ENCODE data around the gene HIP1R.

HIP1R gene

DNA sequence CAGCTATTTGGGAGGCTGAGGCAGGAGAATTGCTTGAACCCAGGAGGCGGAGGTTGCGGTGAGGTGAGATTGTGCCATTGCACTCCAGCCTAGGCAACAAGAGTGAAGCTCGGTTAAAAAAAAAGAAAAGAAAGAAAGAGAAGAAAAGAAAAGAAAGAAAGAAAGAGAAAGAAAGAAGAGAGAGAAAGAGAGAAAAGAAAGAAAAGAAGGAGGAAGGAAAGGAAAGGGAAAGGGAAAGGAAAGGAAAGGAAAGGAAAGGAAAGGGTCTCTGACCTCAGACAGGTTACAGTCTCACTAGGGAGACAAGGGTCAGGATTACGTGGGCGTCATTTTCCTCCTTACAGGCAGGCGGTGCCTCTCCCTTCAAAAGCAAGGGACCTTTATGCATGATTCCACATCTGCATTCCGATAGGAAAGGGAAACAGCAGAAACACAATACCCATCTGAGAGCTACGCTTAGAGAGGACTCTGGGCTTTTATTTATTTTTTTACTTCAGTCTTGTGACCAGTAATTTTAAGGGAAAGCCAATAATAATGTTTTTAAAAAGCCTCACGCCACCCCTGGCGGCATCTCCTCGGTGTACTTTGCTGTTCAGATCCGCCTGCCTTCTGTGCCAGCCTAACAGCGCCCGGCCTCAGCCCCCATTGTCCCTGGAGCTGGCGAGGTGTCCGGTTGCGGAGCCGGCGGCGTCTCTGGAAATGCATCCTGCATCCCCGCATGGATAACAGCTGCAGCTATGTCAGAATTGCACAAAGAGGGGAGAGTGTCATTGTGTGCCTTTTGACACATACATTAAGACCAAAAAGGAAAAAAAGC lies 945 bp upstream of the HIP1R start:
- FAIRE-seq = no peak

DNA sequence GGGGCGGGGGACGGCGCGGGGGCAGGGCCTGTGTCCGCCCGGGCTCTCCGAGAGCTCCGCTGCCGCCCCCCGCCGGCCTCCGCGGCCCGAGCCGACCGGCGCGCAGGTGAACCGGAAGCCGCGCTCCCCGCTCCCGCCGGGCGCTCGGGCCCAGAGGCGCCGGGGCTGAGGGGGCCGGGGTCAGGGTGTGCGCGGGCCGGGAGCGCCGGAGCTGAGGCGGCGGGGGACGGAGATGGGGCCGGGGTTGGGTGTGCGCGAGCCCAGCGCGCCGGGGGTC lies 431 bp downstream of the HIP1R start:
- FAIRE-seq = no peak

DNA sequence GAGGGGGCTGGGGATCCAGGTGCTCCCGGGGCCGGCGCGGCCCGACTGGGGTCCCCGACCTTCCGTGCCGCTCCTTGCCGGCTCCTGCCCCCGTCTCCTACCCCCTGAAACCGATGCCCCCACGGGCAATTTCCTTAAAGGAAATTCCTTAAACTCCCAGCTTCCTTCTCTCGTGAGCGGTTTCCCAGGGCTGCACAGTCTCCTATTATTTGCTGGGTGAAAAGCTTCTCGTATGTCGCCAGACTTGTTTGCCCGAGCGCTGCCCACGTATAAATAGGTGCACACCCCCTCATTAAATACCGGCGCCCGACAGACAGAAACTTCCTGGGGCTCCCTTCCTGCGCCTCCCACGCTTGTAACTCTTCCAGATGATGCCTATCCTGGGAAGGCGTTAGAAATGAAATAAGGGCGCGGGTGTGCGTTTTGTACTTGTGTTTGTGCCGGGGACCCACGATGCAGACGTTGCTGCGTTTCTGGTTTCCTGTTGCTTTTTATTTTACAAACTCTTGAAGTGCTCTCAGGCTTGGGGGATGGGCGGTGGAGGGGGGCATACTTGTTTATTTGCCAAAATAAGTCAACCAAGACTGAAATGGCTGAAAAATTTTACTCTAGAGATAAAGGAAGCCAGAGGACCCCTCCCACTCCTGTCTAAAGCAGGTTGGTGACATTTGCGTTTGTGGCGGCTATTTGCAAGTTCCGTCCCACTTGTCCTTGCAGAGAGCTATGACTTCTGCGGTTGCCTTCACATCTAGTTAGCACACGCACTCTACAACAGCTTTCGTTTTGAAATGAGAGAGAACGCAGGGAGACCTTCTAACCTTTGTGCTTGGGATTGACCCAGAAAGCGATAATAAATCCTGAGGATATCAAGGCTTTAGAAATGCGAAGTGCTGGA lies 1.0 kb downstream of the HIP1R start:
- FAIRE-seq = no peak

DNA sequence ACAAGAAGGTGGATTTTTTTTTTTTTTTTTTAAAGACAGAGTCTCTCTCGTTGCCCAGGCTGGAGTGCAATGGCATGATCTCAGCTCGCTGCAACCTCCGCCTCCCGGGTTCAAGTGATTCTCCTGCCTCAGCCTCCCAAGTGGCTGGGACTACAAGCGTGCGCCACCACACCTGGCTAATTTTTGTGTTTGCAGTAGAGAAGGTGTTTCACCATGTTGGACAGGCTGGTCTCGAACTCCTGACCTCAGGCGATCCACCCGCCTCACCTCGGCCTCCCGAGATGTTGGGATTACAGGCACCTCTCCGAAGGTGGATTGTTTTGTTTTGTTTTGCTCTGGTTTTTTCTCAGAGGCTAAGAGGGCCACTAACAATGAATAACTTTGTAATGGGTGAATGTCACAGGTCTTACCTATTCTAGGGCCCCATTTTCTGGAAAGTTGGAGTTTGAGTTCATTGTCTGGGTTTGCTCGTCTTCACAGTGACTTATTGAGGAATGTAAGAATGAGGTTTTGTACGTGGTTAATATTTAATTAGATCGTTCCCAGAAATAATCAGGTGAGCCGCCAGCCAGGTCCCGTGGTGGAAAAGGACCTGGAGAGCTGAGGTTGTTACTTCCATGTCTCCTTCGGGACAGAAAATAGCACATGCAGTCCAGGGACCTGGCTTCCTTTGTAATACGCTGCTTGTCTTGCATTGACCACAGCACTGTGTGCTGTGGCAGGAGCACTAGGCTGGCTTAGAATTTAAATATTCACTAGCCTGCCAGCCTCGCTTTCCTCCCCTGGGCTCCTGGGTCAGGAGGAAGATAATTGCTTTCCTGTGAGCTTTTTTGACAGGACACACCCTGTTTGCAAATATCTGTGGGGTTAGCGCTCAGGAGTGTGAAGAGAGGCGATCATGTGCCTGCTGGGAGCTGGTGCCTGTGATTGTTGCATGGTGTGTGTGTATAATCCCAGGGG lies 2.3 kb downstream of the HIP1R start:
- FAIRE-seq = no peak

DNA sequence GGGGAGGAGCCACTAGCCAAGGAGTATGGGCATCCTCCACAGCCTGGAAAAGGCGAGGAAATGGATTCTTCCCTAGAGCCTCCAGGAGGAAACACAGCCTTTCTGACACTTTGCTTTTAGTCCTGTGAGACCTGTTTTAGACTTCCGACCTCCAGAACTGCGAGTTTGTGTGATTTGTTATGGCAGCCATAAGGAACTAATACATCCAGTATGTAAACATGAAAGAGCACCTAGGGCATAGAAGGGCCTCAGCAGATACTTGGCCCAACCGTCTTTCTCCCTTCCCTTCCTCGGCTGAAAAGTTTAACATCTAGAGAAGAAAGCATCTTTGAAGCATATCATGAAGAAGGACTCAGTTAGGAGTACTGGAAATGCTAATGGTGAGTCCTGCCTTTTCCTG lies 3.6 kb downstream of the HIP1R start:
- no peak for FAIRE-seq

- no peak for FAIRE-seq
Measured at GRCh38 chr12:122839907-122840554, 4.8 kb downstream of the HIP1R start.

GRCh38 chr12:122840580-122841513 lies 5.6 kb downstream of the HIP1R start:
- no peak for FAIRE-seq

DNA sequence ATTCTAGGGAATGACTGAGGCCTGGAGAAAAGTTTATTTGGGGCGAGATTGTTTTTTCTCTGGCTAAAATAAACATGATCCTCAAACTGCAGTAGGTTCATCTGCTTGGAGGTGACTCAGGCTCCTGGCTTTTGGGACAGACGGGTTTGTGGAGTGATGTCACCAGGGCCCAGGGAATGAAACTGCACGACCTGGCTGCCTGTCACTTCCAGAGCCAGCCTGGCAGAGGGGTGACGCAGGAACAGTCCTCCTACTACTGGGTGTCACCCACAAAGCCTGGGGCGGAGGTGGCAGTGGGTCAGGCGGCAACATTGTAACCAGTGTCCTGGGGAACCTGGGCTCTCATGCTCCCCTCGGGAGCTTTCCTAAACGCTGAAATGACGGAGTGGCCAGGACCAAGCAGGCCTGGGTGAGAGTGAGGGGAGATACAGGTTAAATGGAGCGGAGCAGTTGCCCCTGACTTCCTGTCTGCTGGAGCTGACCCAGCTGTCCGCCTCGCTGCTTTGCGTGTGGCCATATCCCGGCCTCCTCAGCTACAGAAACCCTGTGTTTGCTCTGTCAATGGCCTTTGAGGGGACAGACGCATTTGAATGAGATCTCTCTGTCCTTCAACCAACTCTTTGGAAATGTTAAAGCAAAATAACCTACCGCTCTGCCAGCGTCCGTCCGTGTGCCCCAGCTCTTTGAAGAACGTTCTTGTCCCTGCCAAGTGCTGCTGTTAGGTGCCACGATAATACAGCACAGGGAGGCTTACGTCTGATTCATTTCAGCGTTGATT lies 6.5 kb downstream of the HIP1R start:
- no peak for FAIRE-seq

- no peak for FAIRE-seq
Measured at GRCh38 chr12:122842505-122843405, 7.5 kb downstream of the HIP1R start.

- no peak for FAIRE-seq
Measured at GRCh38 chr12:122843455-122843854, 8.2 kb downstream of the HIP1R start.

DNA sequence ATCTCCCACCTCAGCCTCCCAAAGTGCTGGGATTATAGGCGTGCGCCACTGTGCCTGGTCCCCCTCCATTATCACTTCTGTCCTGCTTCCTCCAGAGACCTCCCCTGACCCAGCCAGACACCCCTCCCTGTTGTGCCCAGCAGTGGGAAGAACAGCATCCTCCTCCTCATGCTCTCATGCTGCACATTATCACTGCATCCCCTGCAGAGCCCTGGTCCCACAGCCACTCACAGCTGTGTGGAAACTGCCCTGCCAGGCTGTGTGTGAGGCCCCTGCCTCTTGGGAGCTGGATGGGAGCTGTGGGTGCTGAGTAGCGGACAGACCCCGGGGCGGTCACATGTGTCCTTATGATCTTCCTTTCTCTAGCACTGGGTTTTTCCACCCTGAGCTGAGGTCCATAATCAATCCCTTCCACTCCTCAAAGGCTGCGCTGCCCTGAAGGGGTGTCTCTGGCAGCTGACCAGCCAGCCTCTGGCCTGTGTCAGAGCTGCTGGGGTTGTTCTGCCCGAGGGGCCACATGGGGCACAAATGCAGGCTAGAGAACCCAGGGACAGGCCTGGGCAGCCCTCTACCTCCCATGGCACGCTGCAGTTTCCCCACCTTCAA lies 9.2 kb downstream of the HIP1R start:
- no peak for FAIRE-seq

GRCh38 chr12:122845041-122845864 lies 10.0 kb downstream of the HIP1R start:
- no peak for FAIRE-seq

DNA sequence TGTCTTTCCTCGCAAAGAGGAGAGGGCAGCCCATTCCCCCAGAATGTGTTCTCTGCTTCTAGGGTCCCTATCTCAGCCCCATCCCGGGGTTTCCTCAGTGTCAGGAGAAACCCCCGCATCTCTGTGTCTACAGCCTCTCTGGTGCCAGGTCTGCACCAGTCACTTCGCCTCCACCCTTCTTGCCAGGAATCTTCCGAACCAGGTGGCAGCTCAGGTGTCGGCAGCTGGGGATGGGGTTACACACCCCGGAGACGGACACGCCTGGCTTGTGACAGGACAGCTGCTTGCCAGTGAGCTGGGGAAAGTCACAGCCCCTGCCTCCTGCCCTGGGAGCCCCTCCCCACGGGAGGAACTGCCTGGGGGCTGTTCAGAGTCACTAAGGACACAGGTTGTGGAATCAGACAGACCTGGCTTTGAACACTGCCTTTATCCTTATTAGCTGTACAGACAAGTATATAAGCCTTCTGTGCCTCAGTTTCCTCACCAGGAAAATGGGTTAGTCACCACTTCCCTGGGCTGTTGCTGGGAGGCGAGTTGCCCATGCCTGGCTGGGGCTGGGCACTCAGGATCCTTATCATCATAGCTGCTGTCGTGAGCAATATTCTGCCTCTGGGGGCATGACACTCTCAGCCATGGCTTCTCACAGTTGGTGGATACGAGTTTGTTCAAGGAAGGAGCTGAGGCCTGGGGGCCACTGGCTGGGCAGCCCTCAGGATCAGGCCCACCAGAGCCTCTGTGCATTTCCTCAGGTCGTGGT lies 10.8 kb downstream of the HIP1R start:
- FAIRE-seq = no peak

GRCh38 chr12:122846622-122847515 lies 11.6 kb downstream of the HIP1R start:
- FAIRE-seq = no peak

GRCh38 chr12:122847516-122847836 lies 12.2 kb downstream of the HIP1R start:
- FAIRE-seq = no peak

GRCh38 chr12:122847921-122848421 lies 12.7 kb downstream of the HIP1R start:
- no peak for FAIRE-seq

Measured in TTC549 (cell line).